HEK293 (cell line): ENCODE measurements around the gene DSTN.

Experiments
- CTCF ChIA-PET: fragments of 350-600 bp; formaldehyde crosslinking; extraction: SDS; loops from one replicate; lab custom pipeline; 2021; ENCODE audit warnings: antibody characterized with exemption; lab: Yijun Ruan, JAX
- POLR2A ChIA-PET: fragments of 300-600 bp; formaldehyde crosslinking; extraction: SDS; loops from one replicate; lab custom pipeline; 2020; ENCODE audit warnings: antibody characterized with exemption, inconsistent platforms; lab: Yijun Ruan, JAX
- H3K27ac ChIP-seq: fragments of 200-500 bp; sonication (Bioruptor generic); 2 replicates; pipeline ENCODE4 v1.5.1; 2014; ENCODE audit warnings: low read depth, low read length, control low read depth, inconsistent platforms; ENCODE audit errors: extremely low read depth
- H3K36me3 ChIP-seq, 2 experiments: fragments of 200-500 bp in 1 of 2; sonication (Bioruptor generic) in 1 of 2; 1 replicate in 1 of 2; 2 replicates in 1 of 2; pipeline ENCODE4 v1.5.1; 2014 to 2017; ENCODE audit warnings: inconsistent platforms in 2 of 2, low read length in 2 of 2; ENCODE audit not compliant: control insufficient read depth in 2 of 2, insufficient read depth in 1 of 2
- H3K4me1 ChIP-seq: fragments of 200-500 bp; sonication (Bioruptor generic); 2 replicates; pipeline ENCODE4 v1.5.1; 2014; ENCODE audit warnings: mild to moderate bottlenecking, low read length, inconsistent platforms; ENCODE audit not compliant: control insufficient read depth, insufficient read depth
- H3K4me3 ChIP-seq: 2 replicates; pipeline ENCODE4 v1.5.1; 2011; ENCODE audit warnings: low read depth, mild to moderate bottlenecking, control low read depth, low read length, moderate library complexity
- H3K9me3 ChIP-seq: fragments of 200-500 bp; sonication (Bioruptor generic); 2 replicates; pipeline ENCODE4 v1.5.1; 2014; ENCODE audit warnings: low read depth, low read length, inconsistent platforms; ENCODE audit not compliant: control insufficient read depth, insufficient read depth
- FEZF1 ChIP-seq: fragments of 450-650 bp; formaldehyde crosslinking; IDR thresholded peaks from 2 replicates; pipeline ENCODE4 v1.5.1; 2016; ENCODE audit warnings: missing biosample characterization, missing genetic modification characterization
- GLIS1 ChIP-seq: fragments of 450-650 bp; formaldehyde crosslinking; IDR thresholded peaks from 2 replicates; pipeline ENCODE4 v1.5.1; 2016; ENCODE audit warnings: missing biosample characterization, missing genetic modification characterization
- GLIS2 ChIP-seq: fragments of 450-650 bp; formaldehyde crosslinking; IDR thresholded peaks from 2 replicates; pipeline ENCODE4 v1.5.1; 2016; ENCODE audit warnings: missing biosample characterization, missing genetic modification characterization
- KLF1 ChIP-seq: fragments of 450-650 bp; formaldehyde crosslinking; IDR thresholded peaks from 2 replicates; pipeline ENCODE4 v1.5.1; 2016; ENCODE audit warnings: missing biosample characterization, missing genetic modification characterization
- SP2 ChIP-seq: fragments of 450-650 bp; formaldehyde crosslinking; IDR thresholded peaks from 2 replicates; pipeline ENCODE4 v1.5.1; 2016; ENCODE audit warnings: missing biosample characterization, missing genetic modification characterization
- ZBTB17 ChIP-seq: fragments of 450-650 bp; formaldehyde crosslinking; IDR thresholded peaks from 2 replicates; pipeline ENCODE4 v1.5.1; 2016; ENCODE audit warnings: missing biosample characterization, missing genetic modification characterization
- ZBTB8A ChIP-seq: fragments of 450-650 bp; formaldehyde crosslinking; IDR thresholded peaks from 2 replicates; pipeline ENCODE4 v1.5.1; 2016; ENCODE audit warnings: missing biosample characterization, missing genetic modification characterization
- ZIC2 ChIP-seq: fragments of 450-650 bp; formaldehyde crosslinking; IDR thresholded peaks from 2 replicates; pipeline ENCODE4 v1.5.1; 2016; ENCODE audit warnings: missing biosample characterization, missing genetic modification characterization
- ZNF155 ChIP-seq: fragments of 450-650 bp; formaldehyde crosslinking; IDR thresholded peaks from 2 replicates; pipeline ENCODE4 v1.5.1; 2016; ENCODE audit warnings: missing biosample characterization, missing genetic modification characterization
- ZNF341 ChIP-seq: fragments of 450-650 bp; formaldehyde crosslinking; IDR thresholded peaks from 2 replicates; pipeline ENCODE4; 2016; ENCODE audit warnings: low read depth, missing biosample characterization, missing genetic modification characterization
- ZNF394 ChIP-seq: fragments of 450-650 bp; formaldehyde crosslinking; IDR thresholded peaks from 2 replicates; pipeline ENCODE4 v1.5.1; 2016; ENCODE audit warnings: missing biosample characterization, missing genetic modification characterization, mild to moderate bottlenecking, moderate library complexity, borderline replicate concordance
- ZNF600 ChIP-seq: fragments of 450-650 bp; formaldehyde crosslinking; IDR thresholded peaks from 2 replicates; pipeline ENCODE4 v1.5.1; 2016; ENCODE audit warnings: missing biosample characterization, missing genetic modification characterization
- ZNF623 ChIP-seq: fragments of 450-650 bp; formaldehyde crosslinking; IDR thresholded peaks from 2 replicates; pipeline ENCODE4 v1.5.1; 2016; ENCODE audit warnings: missing biosample characterization, missing genetic modification characterization
- TF ChIP-seq, protein P1 (sequence below): fragments of 450-650 bp; formaldehyde crosslinking; IDR thresholded peaks from 2 replicates; pipeline ENCODE4 v1.5.1; 2016; ENCODE audit warnings: missing biosample characterization, missing genetic modification characterization, low read depth
- TF ChIP-seq, protein P2 (sequence below): fragments of 450-650 bp; formaldehyde crosslinking; IDR thresholded peaks from 2 replicates; pipeline ENCODE4 v1.5.1; 2016; ENCODE audit warnings: missing biosample characterization, missing genetic modification characterization

DSTN gene

DNA sequence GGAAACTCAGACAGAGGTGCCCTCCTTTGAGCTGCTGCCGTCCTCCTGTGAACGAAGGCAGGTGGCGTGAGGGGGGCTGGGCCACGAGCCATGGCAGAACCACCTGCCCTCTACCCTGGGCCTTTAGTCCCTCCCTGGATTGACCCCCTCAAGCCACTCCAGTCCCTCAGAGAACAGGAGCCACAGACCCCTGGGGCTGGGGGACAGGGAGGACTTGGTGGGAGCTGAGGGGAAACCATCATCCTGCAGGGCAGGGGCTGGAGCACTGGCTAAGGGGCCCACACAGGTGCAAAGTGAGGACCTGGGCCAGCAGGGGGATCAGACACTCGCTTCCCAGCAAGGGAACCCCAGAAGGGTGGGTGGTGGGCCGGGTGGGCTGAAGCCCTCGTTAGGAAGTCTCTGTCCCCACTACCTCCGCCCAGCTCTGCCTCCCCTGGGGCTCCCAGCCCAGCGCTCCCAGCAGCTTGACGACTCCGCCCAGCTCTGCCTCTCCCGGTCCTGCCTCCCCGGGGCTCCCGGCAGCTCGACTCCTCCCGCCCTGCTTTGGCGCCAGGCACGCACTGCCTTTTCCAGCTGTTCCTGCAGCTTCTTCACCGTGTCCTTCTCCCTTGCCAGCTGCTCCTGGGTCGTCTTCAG is 44.4 kb downstream of the DSTN start:
- Histone ChIP-seq H3K27ac (no peak overlapping the region), H3K4me3 (no peak overlapping the region), H3K9me3 (no peaks in the 10 kb centered on the region), H3K4me1 (no peaks in the 10 kb centered on the region), H3K36me3 (peaks cover 0 to 48% of the 10 kb centered on the region in 2 experiments; a peak in 1 of 3 replicates)
- POLR2A ChIA-PET: interaction anchor here (0.6 to 1.0 kb wide), 2 partner anchors 37 to 44 kb away, joined by 4 to 7 read pairs; partner anchors contain the start of gene DSTN
- CTCF ChIA-PET: interaction anchor here (0.6 to 2.0 kb wide), 4 partner anchors 44 to 164 kb away, joined by 3 to 9 read pairs (median 4); partner anchors contain the start of gene DSTN
- TF ChIP-seq GLIS2 (peak; percentile 58), GLIS1 (tag by site-specific recombination) (peak; percentile 68; the same call in 1 of the 2 replicates), ZBTB17 (tag by site-specific recombination) (no peak), FEZF1 (tag by site-specific recombination) (peak; percentile 67), ZBTB8A (tag by site-specific recombination) (no peak), ZNF341 (tag by site-specific recombination) (peak; percentile 64), ZIC2 (peak; percentile 38; the same call in 1 of the 2 replicates), ZNF623 (tag by site-specific recombination) (no peak), KLF1 (peak; percentile 63), ZNF394 (tag by site-specific recombination) (peak; percentile 86; the same call in 1 of the 2 replicates), SP2 (tag by site-specific recombination) (peak; percentile 10; the same call in 1 of the 2 replicates), ZNF600 (0 out of 2 replicates have a peak, but pooled peaks have one; percentile 13)
- TF ChIP-seq, protein P1, sequence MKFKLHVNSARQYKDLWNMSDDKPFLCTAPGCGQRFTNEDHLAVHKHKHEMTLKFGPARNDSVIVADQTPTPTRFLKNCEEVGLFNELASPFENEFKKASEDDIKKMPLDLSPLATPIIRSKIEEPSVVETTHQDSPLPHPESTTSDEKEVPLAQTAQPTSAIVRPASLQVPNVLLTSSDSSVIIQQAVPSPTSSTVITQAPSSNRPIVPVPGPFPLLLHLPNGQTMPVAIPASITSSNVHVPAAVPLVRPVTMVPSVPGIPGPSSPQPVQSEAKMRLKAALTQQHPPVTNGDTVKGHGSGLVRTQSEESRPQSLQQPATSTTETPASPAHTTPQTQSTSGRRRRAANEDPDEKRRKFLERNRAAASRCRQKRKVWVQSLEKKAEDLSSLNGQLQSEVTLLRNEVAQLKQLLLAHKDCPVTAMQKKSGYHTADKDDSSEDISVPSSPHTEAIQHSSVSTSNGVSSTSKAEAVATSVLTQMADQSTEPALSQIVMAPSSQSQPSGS: no peak
- TF ChIP-seq, protein P2, sequence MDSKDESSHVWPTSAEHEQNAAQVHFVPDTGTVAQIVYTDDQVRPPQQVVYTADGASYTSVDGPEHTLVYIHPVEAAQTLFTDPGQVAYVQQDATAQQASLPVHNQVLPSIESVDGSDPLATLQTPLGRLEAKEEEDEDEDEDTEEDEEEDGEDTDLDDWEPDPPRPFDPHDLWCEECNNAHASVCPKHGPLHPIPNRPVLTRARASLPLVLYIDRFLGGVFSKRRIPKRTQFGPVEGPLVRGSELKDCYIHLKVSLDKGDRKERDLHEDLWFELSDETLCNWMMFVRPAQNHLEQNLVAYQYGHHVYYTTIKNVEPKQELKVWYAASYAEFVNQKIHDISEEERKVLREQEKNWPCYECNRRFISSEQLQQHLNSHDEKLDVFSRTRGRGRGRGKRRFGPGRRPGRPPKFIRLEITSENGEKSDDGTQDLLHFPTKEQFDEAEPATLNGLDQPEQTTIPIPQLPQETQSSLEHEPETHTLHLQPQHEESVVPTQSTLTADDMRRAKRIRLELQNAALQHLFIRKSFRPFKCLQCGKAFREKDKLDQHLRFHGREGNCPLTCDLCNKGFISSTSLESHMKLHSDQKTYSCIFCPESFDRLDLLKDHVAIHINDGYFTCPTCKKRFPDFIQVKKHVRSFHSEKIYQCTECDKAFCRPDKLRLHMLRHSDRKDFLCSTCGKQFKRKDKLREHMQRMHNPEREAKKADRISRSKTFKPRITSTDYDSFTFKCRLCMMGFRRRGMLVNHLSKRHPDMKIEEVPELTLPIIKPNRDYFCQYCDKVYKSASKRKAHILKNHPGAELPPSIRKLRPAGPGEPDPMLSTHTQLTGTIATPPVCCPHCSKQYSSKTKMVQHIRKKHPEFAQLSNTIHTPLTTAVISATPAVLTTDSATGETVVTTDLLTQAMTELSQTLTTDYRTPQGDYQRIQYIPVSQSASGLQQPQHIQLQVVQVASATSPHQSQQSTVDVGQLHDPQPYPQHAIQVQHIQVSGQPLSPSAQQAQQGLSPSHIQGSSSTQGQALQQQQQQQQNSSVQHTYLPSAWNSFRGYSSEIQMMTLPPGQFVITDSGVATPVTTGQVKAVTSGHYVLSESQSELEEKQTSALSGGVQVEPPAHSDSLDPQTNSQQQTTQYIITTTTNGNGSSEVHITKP: peak; percentile 61

DNA sequence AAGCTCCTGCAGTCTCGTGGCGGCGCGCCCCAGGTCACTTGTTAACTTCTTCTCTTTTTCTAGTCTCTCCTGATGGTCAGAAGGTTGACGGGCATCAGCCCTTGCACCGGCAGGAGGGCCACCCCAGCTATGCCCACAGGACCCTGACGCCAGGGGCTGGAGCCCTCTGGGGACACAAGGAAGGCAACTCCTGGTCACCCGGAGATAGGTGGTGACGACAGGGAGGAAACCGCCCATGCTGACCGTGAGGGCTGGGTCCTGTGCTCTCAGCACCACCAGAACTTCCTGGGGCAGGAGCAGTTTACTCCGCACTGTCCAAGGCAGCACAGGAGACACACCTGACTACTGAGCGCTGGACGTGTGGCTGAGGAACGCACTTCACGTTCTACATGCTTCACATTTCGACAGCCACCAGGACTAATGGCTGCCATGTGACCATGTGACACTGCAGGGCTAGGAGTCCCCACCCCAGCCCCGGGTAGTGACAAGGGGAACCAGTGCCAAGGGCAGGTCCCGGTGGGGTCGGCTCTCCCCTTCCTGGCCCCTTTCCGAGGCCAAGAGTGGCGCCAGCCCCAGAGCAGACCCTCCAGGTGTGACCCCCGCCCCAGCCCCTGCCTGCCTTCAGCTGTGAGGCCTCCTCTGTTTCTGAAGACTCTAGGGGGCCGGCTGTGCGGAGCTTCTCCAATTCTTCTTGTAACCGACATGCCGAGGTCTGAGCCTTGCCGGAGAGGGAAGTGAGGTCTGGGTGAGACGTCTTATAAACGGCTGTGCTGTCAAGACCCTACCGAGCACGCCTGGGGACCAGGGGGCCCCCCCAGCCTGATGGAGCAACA is 45.2 kb downstream of the DSTN start:
- POLR2A ChIA-PET: interaction anchor here (0.6 kb wide), 1 partner anchor 380 kb away, joined by 5 read pairs; no protein-coding TSS in a partner anchor
- CTCF ChIA-PET: interaction anchor here (0.6 to 1.5 kb wide), 5 partner anchors 45 to 110 kb away, joined by 3 to 5 read pairs (median 4); partner anchors contain the start of gene DSTN

More for the DNA sequence above, 45.2 kb downstream of the DSTN start:
- TF ChIP-seq ZNF155 (tag by site-specific recombination) (no peak), ZNF341 (tag by site-specific recombination) (0 out of 2 replicates have a peak, but pooled peaks have one; percentile 1)
- Histone ChIP-seq H3K9me3 (no peaks in the 10 kb centered on the region), H3K4me1 (no peaks in the 10 kb centered on the region), H3K27ac (no peak overlapping the region), H3K4me3 (no peak overlapping the region), H3K36me3 (peaks cover 0 to 55% of the 10 kb centered on the region in 2 experiments; a peak in 1 of 3 replicates)
